Erythroblast (primary cell): ENCODE measurements around the gene AGAP5.
"Not testable (repeated sequence)": the region's sequence is repeated elsewhere in the genome, so short reads cannot be mapped to it uniquely, and the experiment has no call there.

Experiments
- DNase-seq, 2 experiments: peaks; one replicate each; lab custom pipeline; 2025; lab: John Stamatoyannopoulos, UW
- GATA1 ChIP-seq: IDR thresholded peaks from 2 replicates; pipeline ENCODE4 v1.6.1; 2011; ENCODE audit warnings: low read depth, mild to moderate bottlenecking, control low read depth, low read length, moderate library complexity
- POLR2A ChIP-seq: IDR thresholded peaks from 2 replicates; pipeline ENCODE4 v1.6.1; 2011; ENCODE audit warnings: mild to moderate bottlenecking, low read length

The AGAP5 gene

GRCh38 chr10:73697675-73698159, at the start of gene AGAP5:
AGAP5 (minus strand) TSS chr10:73698109; CDS start chr10:73697755, 354 bp downstream.
- not testable (repeated sequence) for DNase-seq

GRCh38 chr10:73746721-73747120, 48.8 kb upstream of the AGAP5 start:
- no peak for DNase-seq
- TF ChIP-seq GATA1 = no peak
- no peak for TF ChIP-seq POLR2A

GRCh38 chr10:73744664-73744975, 46.7 kb upstream of the AGAP5 start:
- TF ChIP-seq GATA1 (no peak), POLR2A (no peak)
- DNase-seq = peak; percentile 82 to 83

GRCh38 chr10:73743905-73744663, 46.2 kb upstream of the AGAP5 start, which contains the start of gene SEC24C:
SEC24C (plus strand) TSS chr10:73744372; CDS start chr10:73746833, 2,461 bp downstream.
- DNase-seq = peak; percentile 97
- TF ChIP-seq POLR2A (peak; percentile 91), GATA1 (no peak)

GRCh38 chr10:73743327-73743904, 45.5 kb upstream of the AGAP5 start:
- no peak for TF ChIP-seq POLR2A
- TF ChIP-seq GATA1 = no peak

GRCh38 chr10:73742454-73742734, 44.5 kb upstream of the AGAP5 start:
- TF ChIP-seq POLR2A (no peak), GATA1 (no peak)
- no peak for DNase-seq

More at GRCh38 chr10:73743327-73743904, 45.5 kb upstream of the AGAP5 start:
- DNase-seq = peak in 1 of 2 experiments; percentile 54

GRCh38 chr10:73740501-73741254, 42.8 kb upstream of the AGAP5 start:
- not testable (repeated sequence) for DNase-seq

- TF ChIP-seq GATA1 (no peak), POLR2A (no peak)
Measured at GRCh38 chr10:73734796-73735305, 36.9 kb upstream of the AGAP5 start.

GRCh38 chr10:73734028-73734720, 36.3 kb upstream of the AGAP5 start:
- no peak for TF ChIP-seq GATA1
- TF ChIP-seq POLR2A = no peak
- no peak for DNase-seq

More at GRCh38 chr10:73734796-73735305, 36.9 kb upstream of the AGAP5 start:
- no peak for DNase-seq

GRCh38 chr10:73732931-73733623, 35.2 kb upstream of the AGAP5 start:
- TF ChIP-seq GATA1 (no peak), POLR2A (no peak)
- no peak for DNase-seq

GRCh38 chr10:73732426-73732825, 34.5 kb upstream of the AGAP5 start:
- TF ChIP-seq POLR2A = no peak
- no peak for DNase-seq

- DNase-seq = no peak
- TF ChIP-seq POLR2A = no peak
- TF ChIP-seq GATA1 = no peak
Measured at GRCh38 chr10:73731588-73732375, 33.9 kb upstream of the AGAP5 start.
